IPS DF 6.9 (cell line): ENCODE results near the gene PPP1R14B.

Experiments used
- DNase-seq: peaks from one replicate; pipeline ENCODE4 v3.0.0-alpha.2; 2013; ENCODE audit warnings: low read depth, low spot score
- H3K27ac ChIP-seq: one replicate; pipeline ENCODE4 v1.5.1; 2013; ENCODE audit warnings: low read length, control low read depth
- H3K27me3 ChIP-seq: 2 replicates; pipeline ENCODE4 v1.6.1; 2013; ENCODE audit warnings: mild to moderate bottlenecking, low read length; ENCODE audit not compliant: control insufficient read depth, insufficient read depth
- H3K36me3 ChIP-seq: 2 replicates; pipeline ENCODE4 v1.6.1; 2013; ENCODE audit warnings: low read length; ENCODE audit not compliant: control insufficient read depth, insufficient read depth
- H3K4me1 ChIP-seq: 2 replicates; pipeline ENCODE4 v1.6.1; 2013; ENCODE audit warnings: low read length; ENCODE audit not compliant: control insufficient read depth, insufficient read depth
- H3K4me3 ChIP-seq: 2 replicates; pipeline ENCODE4 v1.5.1; 2013; ENCODE audit warnings: mild to moderate bottlenecking, low read length
- H3K9me3 ChIP-seq: 2 replicates; pipeline ENCODE4 v1.6.1; 2013; ENCODE audit warnings: low read length, inconsistent platforms; ENCODE audit not compliant: control insufficient read depth, insufficient read depth
- WGBS: extraction: QIAGEN DNeasy Blood & Tissue Kit; methylation state at CpG from one replicate; pipeline ENCODE4 v1.1.7; 2013; ENCODE audit warnings: mixed read lengths, missing lambda C conversion rate; ENCODE audit not compliant: insufficient read length, insufficient coverage; 5-methylcytosine and 5-hydroxymethylcytosine counted together

PPP1R14B gene

DNA sequence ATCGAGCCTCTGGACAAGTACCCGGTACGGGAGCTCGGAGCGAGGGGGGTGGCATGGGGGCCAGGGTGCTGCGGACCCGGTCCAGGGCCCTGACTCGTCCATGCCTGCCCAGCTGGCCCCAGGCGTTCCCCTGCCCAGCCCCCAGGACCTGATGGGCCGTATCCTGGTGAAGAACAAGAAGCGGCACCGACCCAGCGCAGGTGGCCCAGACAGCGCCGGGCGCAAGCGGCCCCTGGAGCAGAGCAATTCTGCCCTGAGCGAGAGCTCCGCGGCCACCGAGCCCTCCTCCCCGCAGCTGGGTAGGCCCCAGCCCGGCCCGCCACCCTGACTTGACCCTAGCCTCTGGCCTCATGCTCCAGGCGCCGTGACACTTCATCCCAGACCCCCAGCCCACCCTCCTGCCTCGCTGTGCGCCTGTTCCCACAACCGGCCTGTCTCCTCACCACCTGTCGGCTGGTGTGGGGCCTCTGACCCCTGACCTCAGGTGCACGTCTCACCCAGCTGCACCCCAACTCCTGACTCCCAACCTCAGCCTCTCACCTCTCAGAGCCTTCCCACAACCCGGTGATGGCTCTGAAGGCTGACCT lies 12.3 kb upstream of the PPP1R14B start:
- Histone ChIP-seq H3K27ac (no peak overlapping the region), H3K4me1 (0 out of 2 replicates have a peak, but pooled peaks cover 1% of the 10 kb centered on the region), H3K4me3 (no peak overlapping the region), H3K9me3 (no peaks in the 10 kb centered on the region), H3K36me3 (peaks cover 63% of the 10 kb centered on the region), H3K27me3 (no peaks in the 10 kb centered on the region)
- no CpG with 5 or more reads among the region's 32 CpGs for WGBS
- DNase-seq: no peak

DNA sequence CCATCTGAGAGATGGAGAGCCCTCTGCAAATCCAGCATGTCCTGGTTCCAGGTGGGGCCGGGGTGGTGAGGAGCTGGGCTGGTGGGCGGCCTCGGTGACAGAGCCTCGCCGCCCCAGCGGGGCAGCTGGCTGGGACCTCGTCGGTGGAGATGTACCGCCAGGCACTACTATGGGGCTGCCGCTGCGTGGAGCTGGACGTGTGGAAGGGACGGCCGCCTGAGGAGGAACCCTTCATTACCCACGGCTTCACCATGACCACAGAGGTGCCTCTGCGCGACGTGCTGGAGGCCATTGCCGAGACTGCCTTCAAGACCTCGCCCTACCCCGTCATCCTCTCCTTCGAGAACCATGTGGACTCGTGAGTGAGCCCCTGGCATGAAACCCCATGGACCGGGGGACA lies 11.6 kb upstream of the PPP1R14B start:
- no peaks in the 10 kb centered on the region for H3K9me3 ChIP-seq
- H3K27ac ChIP-seq: no peak overlapping the region
- no peak for DNase-seq
- no CpG with 5 or more reads among the region's 24 CpGs for WGBS
- no peak overlapping the region for H3K4me3 ChIP-seq
- H3K36me3 ChIP-seq: peaks cover 60% of the 10 kb centered on the region
- H3K27me3 ChIP-seq: no peaks in the 10 kb centered on the region
- no peaks in the 10 kb centered on the region for H3K4me1 ChIP-seq

GRCh38 chr11:64256300-64256699 lies 9.6 kb upstream of the PPP1R14B start:
- Histone ChIP-seq H3K27ac (no peak overlapping the region), H3K4me1 (0 out of 2 replicates have a peak, but pooled peaks cover 4% of the 10 kb centered on the region), H3K4me3 (no peak overlapping the region), H3K36me3 (peaks cover 49% of the 10 kb centered on the region), H3K9me3 (no peaks in the 10 kb centered on the region), H3K27me3 (no peaks in the 10 kb centered on the region)
- no peak for DNase-seq
- WGBS: no CpG with 5 or more reads among the region's 15 CpGs

GRCh38 chr11:64255135-64256128 lies 8.7 kb upstream of the PPP1R14B start:
- H3K9me3 ChIP-seq: no peaks in the 10 kb centered on the region
- H3K4me1 ChIP-seq: 0 out of 2 replicates have a peak, but pooled peaks cover 4% of the 10 kb centered on the region
- no peak overlapping the region for H3K4me3 ChIP-seq
- no peak overlapping the region for H3K27ac ChIP-seq
- peaks cover 46% of the 10 kb centered on the region for H3K36me3 ChIP-seq
- H3K27me3 ChIP-seq: no peaks in the 10 kb centered on the region
- WGBS: no CpG with 5 or more reads among the region's 35 CpGs
- no peak for DNase-seq

GRCh38 chr11:64254326-64254725 lies 7.6 kb upstream of the PPP1R14B start:
- H3K4me3 ChIP-seq: no peak overlapping the region; the same call in 1 of the 2 replicates
- no peaks in the 10 kb centered on the region for H3K9me3 ChIP-seq
- no CpG with 5 or more reads among the region's 7 CpGs for WGBS
- peaks cover 36% of the 10 kb centered on the region for H3K36me3 ChIP-seq
- DNase-seq: no peak
- H3K27me3 ChIP-seq: no peaks in the 10 kb centered on the region
- no peak overlapping the region for H3K27ac ChIP-seq
- peaks cover 8% of the 10 kb centered on the region; the same call in 1 of the 2 replicates for H3K4me1 ChIP-seq

DNA sequence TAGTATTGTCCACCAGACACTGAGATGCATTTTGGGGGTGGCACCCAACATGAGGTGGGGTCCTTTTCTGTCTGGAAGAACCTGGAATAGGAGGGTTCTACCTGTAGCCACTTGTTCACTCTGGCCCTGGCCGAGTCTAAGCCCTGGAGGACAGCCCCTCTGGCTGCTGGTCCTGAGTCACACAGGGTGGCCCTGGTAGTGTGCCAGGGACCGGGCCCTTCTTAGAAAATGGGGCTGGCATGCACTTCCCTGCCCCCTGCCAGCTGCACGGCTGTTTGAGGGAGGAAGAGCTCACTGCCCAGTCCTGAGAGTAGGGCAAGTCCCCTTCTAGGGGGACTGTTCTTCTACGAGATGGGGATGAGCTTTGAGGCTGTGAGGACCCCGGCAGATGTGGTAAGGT lies 6.7 kb upstream of the PPP1R14B start:
- DNase-seq: no peak
- Histone ChIP-seq H3K27me3 (no peaks in the 10 kb centered on the region), H3K9me3 (no peaks in the 10 kb centered on the region), H3K27ac (no peak overlapping the region), H3K4me3 (no peak overlapping the region), H3K36me3 (peaks cover 28% of the 10 kb centered on the region), H3K4me1 (peaks cover 14% of the 10 kb centered on the region)
- no CpG with 5 or more reads among the region's 5 CpGs for WGBS

DNA sequence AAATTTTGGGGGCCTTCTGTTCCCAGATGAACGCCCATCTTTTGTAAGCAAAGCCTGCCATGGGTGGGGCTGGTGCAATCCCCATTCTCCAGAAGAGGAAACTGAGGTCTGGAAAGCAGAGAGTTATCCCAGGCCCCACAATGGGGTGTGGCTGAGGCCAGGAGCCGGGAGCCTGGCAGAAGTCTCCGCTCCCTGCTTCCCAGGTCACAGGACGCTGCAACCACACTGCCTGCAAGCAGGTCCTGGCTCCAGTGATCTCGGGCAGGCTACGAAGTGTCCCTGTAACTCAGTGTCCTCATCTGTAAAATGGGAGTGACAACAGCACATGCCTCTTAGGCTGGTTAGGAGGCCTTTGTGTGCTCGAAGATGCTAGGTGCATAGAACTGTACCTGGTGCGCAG lies 6.3 kb upstream of the PPP1R14B start:
- H3K36me3 ChIP-seq: peaks cover 25% of the 10 kb centered on the region
- no peak for DNase-seq
- no peak overlapping the region for H3K27ac ChIP-seq

DNA sequence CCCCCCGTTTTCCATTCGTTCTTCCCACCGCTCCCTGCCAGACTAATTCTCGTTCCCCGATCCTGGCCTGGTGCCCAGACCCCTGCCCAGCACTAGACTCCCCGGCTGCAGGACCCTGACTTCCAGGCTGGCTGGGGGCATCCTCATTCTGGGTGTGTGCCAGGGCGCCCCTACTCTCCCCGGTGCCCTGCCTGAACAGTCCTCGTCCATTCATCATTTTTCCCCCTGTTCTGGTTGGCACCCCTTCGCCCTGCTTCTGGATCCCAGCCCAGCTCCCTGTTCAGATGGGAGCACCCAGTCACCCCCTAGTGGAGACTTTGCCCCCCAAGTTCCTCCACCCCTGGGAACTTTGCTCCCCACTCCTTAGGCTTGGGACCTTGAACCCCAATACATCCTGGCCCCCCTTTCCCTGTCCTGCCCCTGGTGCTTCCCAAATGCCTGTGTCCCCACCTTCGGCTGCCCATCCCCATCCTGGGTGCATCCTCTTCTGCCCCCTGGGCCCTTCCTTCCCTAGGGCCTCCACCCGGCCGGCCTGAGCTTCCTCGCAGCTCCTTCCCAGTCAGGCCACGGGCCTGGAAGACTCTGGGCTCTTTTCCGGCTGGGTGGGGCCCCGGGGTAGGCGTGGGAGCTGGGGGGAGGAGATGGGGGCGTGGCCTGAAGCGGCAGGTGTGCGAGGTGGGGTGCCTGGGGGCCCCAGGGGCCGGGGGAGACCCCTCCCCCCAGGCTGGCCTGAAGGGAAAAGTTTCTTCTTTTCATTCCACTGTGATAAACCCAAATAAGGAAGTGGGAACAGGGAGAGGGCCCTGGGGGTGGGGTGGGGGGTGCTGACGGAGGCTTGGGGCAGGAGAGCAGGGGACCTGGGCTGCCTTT lies 5.5 kb upstream of the PPP1R14B start:
- Histone ChIP-seq H3K36me3 (peaks cover 25% of the 10 kb centered on the region), H3K27me3 (no peaks in the 10 kb centered on the region), H3K4me3 (peak overlapping the region; percentile 84; the same call in 1 of the 2 replicates), H3K4me1 (peaks cover 17% of the 10 kb centered on the region), H3K27ac (no peak overlapping the region), H3K9me3 (no peaks in the 10 kb centered on the region)
- WGBS: no CpG with 5 or more reads among the region's 23 CpGs
- DNase-seq: no peak

More for the DNA sequence above, 6.3 kb upstream of the PPP1R14B start:
- H3K27me3 ChIP-seq: no peaks in the 10 kb centered on the region
- no peak overlapping the region for H3K4me3 ChIP-seq
- H3K4me1 ChIP-seq: peaks cover 15% of the 10 kb centered on the region
- no peaks in the 10 kb centered on the region for H3K9me3 ChIP-seq
- WGBS: no CpG with 5 or more reads among the region's 8 CpGs

DNA sequence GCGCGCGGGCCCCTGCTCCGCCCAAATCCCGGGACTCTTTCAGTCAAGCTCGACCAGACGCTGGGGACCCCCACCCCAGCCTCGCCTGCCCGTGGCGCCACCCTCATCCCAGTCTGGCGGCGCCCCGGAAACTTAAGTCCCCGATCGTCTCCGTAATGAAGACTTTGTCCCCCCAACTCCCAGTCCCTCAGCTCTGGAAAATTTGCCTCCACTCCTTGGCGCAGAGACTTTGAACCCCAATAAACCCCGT lies 4.9 kb upstream of the PPP1R14B start:
- H3K9me3 ChIP-seq: no peaks in the 10 kb centered on the region
- H3K36me3 ChIP-seq: peaks cover 24% of the 10 kb centered on the region
- H3K27ac ChIP-seq: no peak overlapping the region
- no peaks in the 10 kb centered on the region for H3K27me3 ChIP-seq
- peak overlapping the region; percentile 84; the same call in 1 of the 2 replicates for H3K4me3 ChIP-seq
- peaks cover 17% of the 10 kb centered on the region for H3K4me1 ChIP-seq
- WGBS: no CpG with 5 or more reads among the region's 18 CpGs
- DNase-seq: no peak
